HG03045 (cell line): ENCODE results near the gene BDKRB1.

Experiments used
- ATAC-seq: cut with Tn5 transposase; IDR thresholded peaks from one replicate; pipeline ENCODE4 v1.9.1; 2021; ENCODE audit warnings: mild to moderate bottlenecking, moderate library complexity; ENCODE audit not compliant: unreplicated experiment

BDKRB1 gene

GRCh38 chr14:96277890-96278289 is 21.9 kb downstream of the BDKRB1 start:
- ATAC-seq, result no peak

- no peak for ATAC-seq
Observed at GRCh38 chr14:96279564-96279963, 23.6 kb downstream of the BDKRB1 start.

- ATAC-seq, result no peak
Observed at GRCh38 chr14:96280104-96280503, 24.1 kb downstream of the BDKRB1 start.

- no peak for ATAC-seq
Observed at GRCh38 chr14:96281486-96281885, 25.5 kb downstream of the BDKRB1 start.

- no peak for ATAC-seq
Observed at GRCh38 chr14:96284008-96284407, 28.0 kb downstream of the BDKRB1 start.

GRCh38 chr14:96284430-96284829 is 28.4 kb downstream of the BDKRB1 start:
- no peak for ATAC-seq

GRCh38 chr14:96285667-96286066 is 29.7 kb downstream of the BDKRB1 start:
- ATAC-seq, result no peak

GRCh38 chr14:96286251-96286650 is 30.2 kb downstream of the BDKRB1 start:
- ATAC-seq, result no peak

- ATAC-seq, result no peak
Observed at GRCh38 chr14:96287856-96288255, 31.8 kb downstream of the BDKRB1 start.

GRCh38 chr14:96294246-96294645 is 38.2 kb downstream of the BDKRB1 start:
- no peak for ATAC-seq

GRCh38 chr14:96297000-96297399 is 41.0 kb downstream of the BDKRB1 start:
- ATAC-seq, result no peak

- ATAC-seq, result no peak
Observed at GRCh38 chr14:96297997-96298515, 42.0 kb downstream of the BDKRB1 start.

- no peak for ATAC-seq
Observed at GRCh38 chr14:96299441-96299840, 43.4 kb downstream of the BDKRB1 start.

- ATAC-seq, result no peak
Observed at GRCh38 chr14:96303981-96304380, 48.0 kb downstream of the BDKRB1 start.

GRCh38 chr14:96304956-96305355 is 48.9 kb downstream of the BDKRB1 start:
- no peak for ATAC-seq

GRCh38 chr14:96307434-96307833 is 51.4 kb downstream of the BDKRB1 start:
- ATAC-seq, result no peak

GRCh38 chr14:96309133-96309895 is 53.3 kb downstream of the BDKRB1 start:
- no peak for ATAC-seq

GRCh38 chr14:96309896-96310330 is 53.9 kb downstream of the BDKRB1 start:
- ATAC-seq, result no peak

GRCh38 chr14:96310906-96311305 is 54.9 kb downstream of the BDKRB1 start:
- ATAC-seq, result no peak
